HepG2 (cell line): ENCODE results near the gene JTB. TPM values are rescaled to one million over a fixed set of nuclear protein-coding genes. Genes with fewer than 3 reads are reported as not detected.

Experiments used
- ARID5B ChIP-seq: IDR thresholded peaks from 2 replicates; pipeline ENCODE4 v1.4.0; 2020; ENCODE audit warnings: mild to moderate bottlenecking, missing genetic modification reagents
- CREBL2 ChIP-seq: sonication (generic); formaldehyde crosslinking; IDR thresholded peaks from 2 replicates; pipeline ENCODE4 v1.8.1; 2023; ENCODE audit warnings: missing genetic modification reagents, mild to moderate bottlenecking, borderline replicate concordance
- EED ChIP-seq: sonication (generic); formaldehyde crosslinking; IDR thresholded peaks from 2 replicates; pipeline ENCODE4 v1.5.0; 2020; ENCODE audit warnings: mild to moderate bottlenecking, missing genetic modification reagents
- ETV5 ChIP-seq: IDR thresholded peaks from 2 replicates; pipeline ENCODE4 v1.6.1; 2018; ENCODE audit warnings: missing biosample characterization, missing genetic modification reagents, inconsistent platforms, borderline replicate concordance
- HNF4A ChIP-seq: sonication (generic); formaldehyde crosslinking; IDR thresholded peaks from 2 replicates; pipeline ENCODE4 v1.4.0; 2020; ENCODE audit warnings: missing genetic modification reagents
- HNF4G ChIP-seq, 2 experiments: sonication (generic) in 1 of 2; formaldehyde crosslinking in 1 of 2; IDR thresholded peaks; 2 replicates each; pipeline versions ENCODE4 v1.4.0 to v1.6.1; 2011 to 2020; ENCODE audit warnings: borderline replicate concordance in 2 of 2, low read depth in 2 of 2, mild to moderate bottlenecking in 2 of 2, low read length in 1 of 2, missing genetic modification reagents in 1 of 2, moderate library complexity in 1 of 2
- MEIS2 ChIP-seq: sonication (generic); formaldehyde crosslinking; IDR thresholded peaks from 2 replicates; pipeline ENCODE4 v1.9.0; 2021; ENCODE audit warnings: mild to moderate bottlenecking, missing genetic modification reagents
- MXI1 ChIP-seq: IDR thresholded peaks from 3 replicates; pipeline ENCODE4 v1.6.1; 2012; ENCODE audit warnings: low read depth, low read length, inconsistent platforms, borderline replicate concordance
- NFE2L1 ChIP-seq: sonication (generic); formaldehyde crosslinking; IDR thresholded peaks from 2 replicates; pipeline ENCODE4 v1.4.0; 2020; ENCODE audit warnings: missing genetic modification reagents, mild to moderate bottlenecking, borderline replicate concordance
- POGZ ChIP-seq: sonication (generic); formaldehyde crosslinking; IDR thresholded peaks from 2 replicates; pipeline ENCODE4 v1.4.0; 2020; ENCODE audit warnings: mild to moderate bottlenecking, missing genetic modification reagents
- POLR2A ChIP-seq, 2 experiments: IDR thresholded peaks; 2 replicates each; pipeline ENCODE4 v1.6.1; 2011; ENCODE audit warnings: low read depth in 2 of 2, low read length in 2 of 2, mild to moderate bottlenecking in 1 of 2, moderate library complexity in 1 of 2; ENCODE audit not compliant: insufficient read depth in 1 of 2
- RBAK ChIP-seq: sonication (generic); formaldehyde crosslinking; IDR thresholded peaks from 2 replicates; pipeline ENCODE4 v1.5.1; 2020; ENCODE audit warnings: mild to moderate bottlenecking, missing genetic modification reagents
- SP5 ChIP-seq: IDR thresholded peaks from 2 replicates; pipeline ENCODE4 v1.6.1; 2016; ENCODE audit warnings: low read depth, borderline replicate concordance
- STAG1 ChIP-seq: sonication (generic); formaldehyde crosslinking; IDR thresholded peaks from 2 replicates; pipeline ENCODE4 v1.4.0; 2020; ENCODE audit warnings: missing genetic modification reagents
- TERF1 ChIP-seq: sonication (generic); formaldehyde crosslinking; IDR thresholded peaks from 2 replicates; pipeline ENCODE4 v1.8.0; 2022; ENCODE audit warnings: mild to moderate bottlenecking, missing genetic modification reagents, moderate library complexity
- ZNF414 ChIP-seq: sonication (generic); formaldehyde crosslinking; IDR thresholded peaks from 2 replicates; pipeline ENCODE4 v1.5.0; 2020; ENCODE audit warnings: missing genetic modification reagents
- ZNF431 ChIP-seq: sonication (generic); formaldehyde crosslinking; IDR thresholded peaks from 2 replicates; pipeline ENCODE4 v1.9.0; 2022; ENCODE audit warnings: missing genetic modification reagents, low read depth, mild to moderate bottlenecking, borderline replicate concordance
- ZNF546 ChIP-seq: sonication (generic); formaldehyde crosslinking; conservative IDR thresholded peaks from 2 replicates; pipeline ENCODE4 v1.8.1; 2023; ENCODE audit warnings: mild to moderate bottlenecking, missing genetic modification reagents
- ZNF557 ChIP-seq: sonication (generic); formaldehyde crosslinking; IDR thresholded peaks from 2 replicates; pipeline ENCODE4 v1.4.0; 2020; ENCODE audit warnings: missing genetic modification reagents
- polyA plus RNA-seq, 8 experiments: library from polyadenylated mRNA; depleted of rRNA in 3 of 8; stranded (reverse) in 7 of 8; unstranded in 1 of 8; fragments of >200 nt; fragmentation: Illumina TruSeq in 4 of 8; extraction: Trizol in 4 of 8; gene quantifications; 2 replicates each; pipeline versions ENCODE4 v1.2.1 to v1.2.3, GENCODE V29; 2011 to 2016; ENCODE audit warnings: low read depth in 4 of 8, missing spikeins in 1 of 8, mixed read lengths in 1 of 8; ENCODE audit not compliant: insufficient read depth in 1 of 8
- total RNA-seq, 5 experiments: library from RNA; depleted of rRNA; stranded (reverse); fragments of >200 nt; fragmentation: Illumina TruSeq; extraction: Trizol; gene quantifications; 2 replicates each; pipeline ENCODE4 v1.2.3, GENCODE V29; 2016; ENCODE audit warnings: low read depth in 1 of 5

Gene JTB
- total and polyA plus RNA-seq, 2 of the 13 experiments (the other 11 are each of a cell fraction or from before 2014, with no cell fraction given) = 96.7 to 99.2 TPM

- no peak for TF ChIP-seq TERF1
- peak; percentile 66 for TF ChIP-seq ARID5B (CRISPR knock-in tag)
- TF ChIP-seq NFE2L1 (CRISPR knock-in tag) = no peak
- peak in 1 of 2 experiments; percentile 44; a peak in 1 of 4 replicates for TF ChIP-seq POLR2A (IDR thresholded peaks at IDR 0.05; ENCODE audit: insufficient read depth in 1 of 2, low read depth in 2 of 2, low read length in 2 of 2)
- TF ChIP-seq HNF4A (CRISPR knock-in tag) = peak; percentile 89
- peak; percentile 94 for TF ChIP-seq SP5 (CRISPR knock-in tag)
- no peak for TF ChIP-seq CREBL2 (CRISPR knock-in tag)
- no peak for TF ChIP-seq ZNF414 (CRISPR knock-in tag)
- TF ChIP-seq ZNF557 (CRISPR knock-in tag) = no peak
- TF ChIP-seq STAG1 (CRISPR knock-in tag) = no peak
- peak; percentile 46; the same call in 1 of the 2 replicates for TF ChIP-seq POGZ
- TF ChIP-seq HNF4G (IDR thresholded peaks at IDR 0.05; ENCODE audit: borderline replicate concordance, low read depth, low read length) = peak; percentile 76
- 0 out of 2 replicates have a peak, but pooled peaks have one; percentile 73 for TF ChIP-seq HNF4G (CRISPR knock-in tag; IDR thresholded peaks at IDR 0.05; ENCODE audit: borderline replicate concordance, low read depth)
- TF ChIP-seq ETV5 = 0 out of 2 replicates have a peak, but pooled peaks have one; percentile 11
- peak; percentile 60; the same call in 1 of the 3 replicates for TF ChIP-seq MXI1
- TF ChIP-seq ZNF431 (CRISPR knock-in tag) = no peak
- no peak for TF ChIP-seq RBAK (CRISPR knock-in tag)
- no peak for TF ChIP-seq EED
- no peak for TF ChIP-seq MEIS2 (CRISPR knock-in tag)
- no peak for TF ChIP-seq ZNF546 (CRISPR knock-in tag)
Observed at GRCh38 chr1:153953859-153954365, 23.6 kb downstream of the JTB start (continued).
